HEK293T (cell line): ENCODE results near the gene SNAPC1.

Source experiments
- CTBP1 ChIP-seq: fragments of 450-650 bp; IDR thresholded peaks from 2 replicates; pipeline ENCODE4 v1.6.1; 2016; ENCODE audit warnings: borderline replicate concordance
- FOXM1 ChIP-seq: fragments of 450-650 bp; IDR thresholded peaks from 2 replicates; pipeline ENCODE4 v1.6.1; 2017; ENCODE audit warnings: mild to moderate bottlenecking, borderline replicate concordance

DNA sequence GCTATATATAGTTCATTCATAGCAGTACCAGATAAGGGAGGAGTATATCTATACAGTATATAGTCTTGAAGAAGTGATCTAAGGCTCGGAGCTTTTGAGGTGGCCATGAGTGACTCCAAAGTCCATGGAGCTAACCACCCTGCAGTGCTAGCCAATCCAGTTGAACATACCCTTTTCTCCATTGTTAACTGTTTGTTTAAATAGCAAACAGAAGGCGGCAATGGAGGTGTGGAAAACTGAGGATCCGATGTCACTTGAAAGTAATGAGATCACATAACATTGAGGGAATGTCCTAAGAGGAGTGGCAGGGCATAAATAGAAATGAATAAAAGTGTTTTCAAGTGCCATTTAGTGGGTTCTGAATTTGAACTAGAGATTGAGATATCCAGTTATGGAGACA is 12.4 kb upstream of the SNAPC1 start:
- no peak for TF ChIP-seq FOXM1
- no peak for TF ChIP-seq CTBP1
